HCEC 1CT (cell line): ENCODE results near the gene MAFB.
A peak's percentile ranks its signal among the peaks of the same experiment; 100 is the strongest.

ENCODE experiments used
- DNase-seq: peaks from one replicate; pipeline ENCODE4 v3.0.0-alpha.2; 2017

The MAFB gene

GRCh38 chr20:40698744-40699143 is 9.7 kb upstream of the MAFB start:
- DNase-seq, result no peak

GRCh38 chr20:40698281-40698680 is 9.2 kb upstream of the MAFB start:
- no peak for DNase-seq

- DNase-seq, result no peak
These were observed 8.5 kb upstream of the MAFB start for GRCh38 chr20:40697541-40697940.

GRCh38 chr20:40695214-40695613 is 6.2 kb upstream of the MAFB start:
- DNase-seq, result no peak

- no peak for DNase-seq
These were observed 5.2 kb upstream of the MAFB start for GRCh38 chr20:40694246-40694645.

GRCh38 chr20:40692240-40693011 is 3.4 kb upstream of the MAFB start:
- no peak for DNase-seq

- no peak for DNase-seq
These were observed 2.7 kb upstream of the MAFB start for GRCh38 chr20:40691566-40692239.

- no peak for DNase-seq
These were observed 2.0 kb upstream of the MAFB start for GRCh38 chr20:40690836-40691565.

GRCh38 chr20:40689943-40690835 is 1.2 kb upstream of the MAFB start:
- peak; percentile 67 for DNase-seq

GRCh38 chr20:40688129-40689099 is 622 bp downstream of the MAFB start:
- DNase-seq, result peak; percentile 21

GRCh38 chr20:40687384-40688128 is 1.5 kb downstream of the MAFB start:
- DNase-seq, result no peak

GRCh38 chr20:40686893-40687292 is 2.1 kb downstream of the MAFB start:
- no peak for DNase-seq

GRCh38 chr20:40686434-40686882 is 2.6 kb downstream of the MAFB start:
- DNase-seq, result no peak

GRCh38 chr20:40685349-40685748 is 3.7 kb downstream of the MAFB start:
- no peak for DNase-seq

GRCh38 chr20:40683894-40684268 is 5.2 kb downstream of the MAFB start:
- no peak for DNase-seq

- DNase-seq, result no peak
These were observed 5.7 kb downstream of the MAFB start for GRCh38 chr20:40683221-40683893.

- DNase-seq, result no peak
These were observed 6.7 kb downstream of the MAFB start for GRCh38 chr20:40682104-40682981.

- no peak for DNase-seq
These were observed 7.4 kb downstream of the MAFB start for GRCh38 chr20:40681684-40682083.

- DNase-seq, result no peak
These were observed 7.9 kb downstream of the MAFB start for GRCh38 chr20:40681165-40681564.
